HG03060 (cell line): ENCODE data around the gene PLEKHG5.

Experiments
- ATAC-seq: cut with Tn5 transposase; IDR thresholded peaks from one replicate; pipeline ENCODE4 v1.9.1; 2021; ENCODE audit warnings: low read depth, moderate number of reproducible peaks; ENCODE audit not compliant: unreplicated experiment

The PLEKHG5 gene

DNA sequence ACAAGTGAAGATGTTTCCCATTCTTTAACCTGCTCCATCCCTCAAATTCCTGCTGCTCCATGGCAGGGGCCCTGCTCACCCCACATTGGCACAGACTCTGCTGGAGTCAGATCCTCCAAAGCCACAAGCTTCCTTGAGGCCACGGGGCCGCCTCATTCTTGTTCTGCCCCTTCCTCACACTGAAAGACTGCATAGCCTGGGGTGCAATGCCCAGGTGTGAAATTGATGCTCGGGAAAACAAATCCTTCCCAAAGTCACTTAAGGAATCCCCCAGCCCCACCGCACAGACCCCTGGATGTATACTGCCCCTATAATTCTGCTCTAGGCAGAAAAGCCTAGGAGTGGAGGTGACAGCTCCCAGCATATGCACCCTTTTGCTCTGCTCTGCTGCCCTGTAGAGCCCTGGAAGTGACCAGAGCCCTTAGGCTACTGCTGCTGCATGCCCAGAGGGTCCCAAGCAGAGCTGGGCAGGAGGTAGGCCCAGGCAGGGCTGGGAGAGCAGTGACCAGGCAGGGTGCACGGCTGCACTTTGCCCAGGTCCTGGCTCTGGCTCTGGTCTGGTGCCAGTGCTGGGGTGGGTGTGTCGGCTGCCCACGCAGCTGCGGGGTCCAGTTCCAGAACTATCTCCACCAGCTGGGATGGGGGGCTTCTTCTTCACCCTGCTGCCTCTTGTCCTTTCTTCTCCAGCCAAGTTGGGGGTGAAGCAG, 73.4 kb downstream of the PLEKHG5 start:
- ATAC-seq = no peak
